NCI-H748 (cell line): ENCODE results near the gene FIP1L1.

Source experiments
- DNase-seq: peaks from one replicate; lab custom pipeline; 2025; ENCODE audit not compliant: unreplicated experiment; lab: John Stamatoyannopoulos, UW

The FIP1L1 gene

DNA sequence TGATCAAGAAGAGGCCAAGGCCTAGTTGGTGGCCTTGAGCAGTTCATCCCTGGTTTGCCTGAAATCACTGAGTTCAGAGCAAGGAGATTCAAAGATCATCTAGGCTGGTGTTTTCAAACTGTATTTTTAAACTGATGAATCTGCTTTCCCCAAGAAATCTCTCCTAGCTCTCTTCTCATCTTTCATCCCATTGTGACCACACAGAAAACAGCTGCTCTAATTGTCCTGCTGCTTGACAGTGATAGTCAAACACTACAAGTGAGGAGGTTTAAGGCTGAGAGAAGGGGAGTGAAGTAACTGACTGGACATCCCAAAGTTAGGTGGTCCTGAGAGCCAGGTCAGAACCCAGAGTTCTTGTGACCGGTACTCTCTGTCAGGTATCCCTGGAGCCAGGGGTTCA, 122.3 kb downstream of the FIP1L1 start:
- DNase-seq: no peak

DNA sequence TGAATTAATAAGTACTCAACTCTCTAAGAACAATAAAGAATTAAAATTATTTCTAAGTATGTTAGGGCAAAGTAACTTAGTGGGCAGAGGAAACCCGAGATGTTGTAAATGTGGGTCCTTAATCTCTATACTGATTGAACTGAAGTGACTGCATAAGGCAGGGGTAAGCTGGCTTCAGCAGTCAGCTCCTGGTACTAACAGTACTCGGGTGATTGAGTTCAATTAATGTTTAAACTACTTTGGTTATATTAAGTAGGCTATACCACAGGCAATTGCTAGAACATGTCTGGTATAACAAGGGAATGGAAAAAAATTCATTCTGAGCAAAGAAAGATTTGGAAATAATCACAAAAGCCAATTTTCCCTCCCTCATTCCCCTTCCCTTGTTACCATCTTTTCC, 123.1 kb downstream of the FIP1L1 start:
- no peak for DNase-seq

- DNase-seq: no peak
Measured at GRCh38 chr4:53501561-53501960, 124.1 kb downstream of the FIP1L1 start.

DNA sequence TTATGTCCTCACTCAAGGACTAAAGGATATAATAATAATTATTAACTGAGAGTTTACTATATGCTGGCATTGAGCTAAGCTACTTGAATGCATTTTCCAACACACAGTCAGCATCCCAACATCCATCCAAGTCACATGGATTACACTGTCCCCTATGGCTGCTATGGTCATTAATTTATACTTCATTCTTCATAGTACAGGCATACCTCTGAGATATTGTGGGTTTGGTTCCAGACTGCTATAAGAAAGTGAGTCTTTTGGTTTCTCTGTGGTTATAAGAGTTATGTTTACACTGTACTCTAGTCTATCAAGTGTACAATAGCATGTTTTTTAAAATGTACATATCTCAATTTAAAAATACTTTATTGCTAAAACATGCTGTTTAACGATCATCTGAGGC, 124.7 kb downstream of the FIP1L1 start:
- DNase-seq: no peak

DNA sequence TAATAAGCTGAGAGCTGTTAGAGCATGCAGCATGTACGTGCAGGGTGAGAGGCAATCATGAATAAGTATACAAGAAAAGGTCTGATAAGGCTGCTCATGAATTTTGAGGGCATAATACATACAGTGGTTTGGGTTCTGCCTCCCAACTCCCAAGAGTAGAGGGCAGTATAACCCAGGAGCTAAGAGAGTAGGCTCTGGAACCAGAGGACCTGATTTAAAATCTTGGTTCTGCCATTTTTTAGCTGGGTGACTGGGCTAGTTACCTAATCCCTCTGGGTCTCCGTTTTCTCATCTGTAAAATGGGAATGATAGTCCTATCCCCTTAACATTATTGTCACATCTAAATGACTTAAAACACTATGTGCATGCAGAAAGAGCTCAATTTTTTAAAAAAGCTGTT, 128.5 kb downstream of the FIP1L1 start:
- DNase-seq: no peak

- DNase-seq: no peak
Measured at GRCh38 chr4:53507058-53507457, 129.6 kb downstream of the FIP1L1 start.

GRCh38 chr4:53507671-53508286, 130.3 kb downstream of the FIP1L1 start:
- no peak for DNase-seq

- no peak for DNase-seq
Measured at GRCh38 chr4:53508446-53508845, 131.0 kb downstream of the FIP1L1 start.

DNA sequence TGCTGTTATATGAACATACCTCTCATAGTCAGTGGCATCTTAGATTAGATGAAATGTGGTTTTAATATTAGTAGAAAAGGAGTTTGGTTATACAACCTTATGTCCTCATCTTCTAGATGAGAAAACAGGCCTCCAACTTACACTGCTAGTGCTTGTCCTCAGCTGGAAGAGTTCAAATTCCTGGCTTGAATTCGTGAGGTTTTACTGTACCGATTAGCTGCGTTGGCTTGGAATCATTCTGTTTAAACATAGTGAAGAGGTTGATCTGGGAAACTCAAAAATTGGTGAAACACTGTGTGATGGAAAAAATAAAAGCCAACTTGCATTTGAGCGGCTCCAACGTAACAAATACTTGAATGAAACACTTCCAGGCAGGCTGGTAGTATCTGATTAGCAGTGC, 132.9 kb downstream of the FIP1L1 start:
- DNase-seq: no peak
